Measurements from ENCODE around the gene UBE2J2. TPM values are rescaled to one million over a fixed set of nuclear protein-coding genes. Genes with fewer than 3 reads are reported as not detected.

The UBE2J2 gene
- total RNA-seq, 4 donors from 2014 or later: 30.2 to 70.0 (median 60.0) TPM

DNA sequence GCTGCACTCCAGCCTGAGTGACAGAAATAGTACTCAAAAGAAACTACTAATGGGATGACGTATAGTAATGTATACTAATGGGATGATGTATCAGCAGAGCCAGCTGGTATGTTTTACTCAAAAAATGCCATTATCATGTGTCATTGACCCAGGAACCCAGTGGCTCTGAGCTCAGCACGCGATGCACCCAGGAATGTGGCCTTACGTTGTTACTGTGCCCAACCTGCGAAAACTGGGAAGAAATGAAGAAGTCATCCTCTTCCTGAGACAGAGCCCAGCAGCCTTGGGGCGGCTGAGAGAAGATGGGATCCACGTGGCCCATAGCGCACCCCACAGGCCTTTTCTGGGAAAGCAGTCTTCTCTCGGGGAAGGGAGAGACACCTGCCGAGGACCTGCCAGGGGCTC, 8.8 kb downstream of the UBE2J2 start:
- Histone ChIP-seq H3K27me3 (no peaks in the 10 kb centered on the region), H3K4me3 (no peak overlapping the region), H3K9me3 (no peaks in the 10 kb centered on the region), H3K27ac (no peak overlapping the region), H3K4me1 (peaks cover 7% of the 10 kb centered on the region), H3K36me3 (peaks cover 81% of the 10 kb centered on the region)
- 80% methylated on average over 8 of the region's 10 CpGs for WGBS
- no peak for TF ChIP-seq POLR2AphosphoS5 (IDR thresholded peaks at IDR 0.05)
- no peak for TF ChIP-seq EP300 (IDR thresholded peaks at IDR 0.05)
- no peak for TF ChIP-seq POLR2A (IDR thresholded peaks at IDR 0.05)
- no peak for TF ChIP-seq CTCF (IDR thresholded peaks at IDR 0.05)
- DNase-seq (ENCODE audit: low spot score in 2 of 2): no peak

GRCh38 chr1:1264026-1264425, 9.6 kb downstream of the UBE2J2 start:
- no peak overlapping the region for H3K27ac ChIP-seq
- peaks cover 12% of the 10 kb centered on the region for H3K4me1 ChIP-seq
- H3K27me3 ChIP-seq: no peaks in the 10 kb centered on the region
- WGBS: 88% methylated on average over 9 of the region's 9 CpGs
- peaks cover 89% of the 10 kb centered on the region for H3K36me3 ChIP-seq
- H3K4me3 ChIP-seq: no peak overlapping the region
- no peak for DNase-seq (ENCODE audit: low spot score in 2 of 2)
- H3K9me3 ChIP-seq: no peaks in the 10 kb centered on the region
- no peak for TF ChIP-seq POLR2A (IDR thresholded peaks at IDR 0.05)

- H3K36me3 ChIP-seq: peaks cover 79% of the 10 kb centered on the region
- WGBS: 84% methylated on average over 6 of the region's 8 CpGs
- TF ChIP-seq POLR2A (IDR thresholded peaks at IDR 0.05) (no peak), CTCF (IDR thresholded peaks at IDR 0.05) (no peak), POLR2AphosphoS5 (IDR thresholded peaks at IDR 0.05) (no peak), EP300 (IDR thresholded peaks at IDR 0.05) (no peak)
- no peak overlapping the region for H3K27ac ChIP-seq
- no peak for DNase-seq (ENCODE audit: low spot score in 2 of 2)
- no peak overlapping the region for H3K4me3 ChIP-seq
- H3K9me3 ChIP-seq: no peaks in the 10 kb centered on the region
- no peaks in the 10 kb centered on the region for H3K27me3 ChIP-seq
- H3K4me1 ChIP-seq: peaks cover 23% of the 10 kb centered on the region
Observed at GRCh38 chr1:1262758-1263157, 10.9 kb downstream of the UBE2J2 start.

DNA sequence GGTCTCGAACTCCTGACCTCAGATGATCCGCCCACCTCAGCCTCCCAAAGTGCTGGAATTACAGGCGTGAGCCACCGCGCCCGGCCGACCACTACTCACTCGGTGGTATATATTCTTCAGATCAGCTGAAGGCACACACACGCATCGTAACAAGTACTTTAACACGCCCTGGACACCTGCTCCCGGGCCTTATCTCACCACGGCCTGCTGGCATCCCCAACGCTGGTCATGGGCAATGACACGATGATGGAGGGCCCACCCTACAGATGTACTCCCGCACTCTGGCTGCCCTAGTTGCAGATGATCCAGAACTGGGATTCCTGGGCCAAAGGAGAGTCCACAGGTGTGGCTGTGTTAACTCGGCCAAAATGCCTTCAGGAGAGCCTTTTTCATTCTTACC, 11.6 kb downstream of the UBE2J2 start:
- WGBS: 96% methylated on average over 9 of the region's 17 CpGs
- Histone ChIP-seq H3K4me3 (no peak overlapping the region), H3K9me3 (no peaks in the 10 kb centered on the region), H3K27ac (no peak overlapping the region), H3K27me3 (no peaks in the 10 kb centered on the region), H3K36me3 (peaks cover 73% of the 10 kb centered on the region), H3K4me1 (peaks cover 23% of the 10 kb centered on the region)
- DNase-seq (ENCODE audit: low spot score in 2 of 2): no peak
- TF ChIP-seq POLR2A (IDR thresholded peaks at IDR 0.05): no peak
- no peak for TF ChIP-seq CTCF (IDR thresholded peaks at IDR 0.05)
- TF ChIP-seq POLR2AphosphoS5 (IDR thresholded peaks at IDR 0.05): no peak
- TF ChIP-seq EP300 (IDR thresholded peaks at IDR 0.05): no peak

DNA sequence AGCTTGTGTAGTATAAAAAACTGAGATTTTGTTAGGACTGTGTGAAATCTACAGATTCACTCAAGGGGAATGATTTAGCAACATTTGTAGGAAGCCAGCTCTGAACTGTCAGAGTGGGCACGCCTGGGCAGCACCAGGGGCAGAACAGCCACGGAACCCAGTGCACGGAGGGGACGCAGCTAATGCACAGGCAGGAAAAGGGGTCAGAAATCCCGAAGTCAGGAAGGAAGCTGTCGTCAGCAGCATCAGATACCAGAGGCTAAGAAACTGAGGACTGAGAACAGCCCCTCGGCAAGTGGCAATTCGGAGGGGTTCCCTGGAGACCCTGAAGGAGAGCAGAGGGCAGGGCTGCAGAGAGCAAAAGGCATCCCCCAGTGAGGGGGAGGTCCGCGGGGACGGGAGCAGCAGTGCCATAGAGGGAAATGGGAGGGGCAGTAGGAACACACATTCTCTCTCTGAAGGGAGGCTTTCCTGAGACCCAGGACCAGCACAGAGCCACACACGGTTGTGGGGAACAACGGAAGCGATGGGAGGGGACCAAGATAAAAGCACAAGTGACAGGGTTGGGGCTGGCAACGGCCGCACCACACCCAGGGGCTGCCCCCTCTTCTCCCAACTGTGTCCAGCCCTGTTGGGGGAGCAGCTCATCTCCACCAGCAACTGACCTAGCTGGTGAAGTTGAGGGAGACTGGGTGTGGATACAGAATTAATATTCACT, 12.7 kb downstream of the UBE2J2 start:
- H3K27ac ChIP-seq: no peak overlapping the region
- no peaks in the 10 kb centered on the region for H3K27me3 ChIP-seq
- H3K9me3 ChIP-seq: no peaks in the 10 kb centered on the region
- TF ChIP-seq POLR2A (IDR thresholded peaks at IDR 0.05): no peak
- no peak for TF ChIP-seq POLR2AphosphoS5 (IDR thresholded peaks at IDR 0.05)
- TF ChIP-seq CTCF (IDR thresholded peaks at IDR 0.05): no peak
- no peak for TF ChIP-seq EP300 (IDR thresholded peaks at IDR 0.05)
- peaks cover 23% of the 10 kb centered on the region for H3K4me1 ChIP-seq
- H3K36me3 ChIP-seq: peaks cover 72% of the 10 kb centered on the region
- 68% methylated on average over 16 of the region's 16 CpGs for WGBS
- no peak overlapping the region for H3K4me3 ChIP-seq
- DNase-seq (ENCODE audit: low spot score in 2 of 2): no peak

Data from suprapubic skin (tissue), 4 donors.